ENCODE results near the gene DCHS2. TPM values are rescaled to one million over a fixed set of nuclear protein-coding genes. Genes with fewer than 3 reads are reported as not detected.

The DCHS2 gene
- total RNA-seq, 4 donors from 2014 or later: 0.53 to 1.5 (median 0.57) TPM; not detected in 1

DNA sequence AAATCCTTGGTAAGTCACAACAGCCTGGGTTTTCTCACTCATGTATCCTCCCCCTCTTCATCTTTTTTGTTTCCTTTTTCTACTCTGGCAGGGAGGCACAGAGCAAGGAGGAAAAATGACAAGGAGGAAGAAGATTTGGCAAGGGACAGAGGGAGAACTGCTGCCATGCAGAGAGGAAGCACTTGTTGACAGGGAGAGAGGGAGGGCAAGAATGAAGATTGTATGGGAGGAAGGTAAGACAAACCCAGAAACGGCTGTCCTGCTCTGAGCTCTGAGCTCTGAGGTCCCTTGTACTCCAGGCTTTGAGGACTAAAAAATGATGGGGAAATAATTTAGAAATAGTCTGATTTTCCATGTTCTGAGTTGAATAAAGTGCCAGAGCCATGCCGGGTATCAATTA lies 123.9 kb downstream of the DCHS2 start:
- WGBS, 2 donors: 64 to 76% methylated on average over 2 of the region's 2 CpGs
- TF ChIP-seq, protein P1, sequence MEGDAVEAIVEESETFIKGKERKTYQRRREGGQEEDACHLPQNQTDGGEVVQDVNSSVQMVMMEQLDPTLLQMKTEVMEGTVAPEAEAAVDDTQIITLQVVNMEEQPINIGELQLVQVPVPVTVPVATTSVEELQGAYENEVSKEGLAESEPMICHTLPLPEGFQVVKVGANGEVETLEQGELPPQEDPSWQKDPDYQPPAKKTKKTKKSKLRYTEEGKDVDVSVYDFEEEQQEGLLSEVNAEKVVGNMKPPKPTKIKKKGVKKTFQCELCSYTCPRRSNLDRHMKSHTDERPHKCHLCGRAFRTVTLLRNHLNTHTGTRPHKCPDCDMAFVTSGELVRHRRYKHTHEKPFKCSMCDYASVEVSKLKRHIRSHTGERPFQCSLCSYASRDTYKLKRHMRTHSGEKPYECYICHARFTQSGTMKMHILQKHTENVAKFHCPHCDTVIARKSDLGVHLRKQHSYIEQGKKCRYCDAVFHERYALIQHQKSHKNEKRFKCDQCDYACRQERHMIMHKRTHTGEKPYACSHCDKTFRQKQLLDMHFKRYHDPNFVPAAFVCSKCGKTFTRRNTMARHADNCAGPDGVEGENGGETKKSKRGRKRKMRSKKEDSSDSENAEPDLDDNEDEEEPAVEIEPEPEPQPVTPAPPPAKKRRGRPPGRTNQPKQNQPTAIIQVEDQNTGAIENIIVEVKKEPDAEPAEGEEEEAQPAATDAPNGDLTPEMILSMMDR (IDR thresholded peaks at IDR 0.05): no peak
- no peak for TF ChIP-seq POLR2A (IDR thresholded peaks at IDR 0.05)

DNA sequence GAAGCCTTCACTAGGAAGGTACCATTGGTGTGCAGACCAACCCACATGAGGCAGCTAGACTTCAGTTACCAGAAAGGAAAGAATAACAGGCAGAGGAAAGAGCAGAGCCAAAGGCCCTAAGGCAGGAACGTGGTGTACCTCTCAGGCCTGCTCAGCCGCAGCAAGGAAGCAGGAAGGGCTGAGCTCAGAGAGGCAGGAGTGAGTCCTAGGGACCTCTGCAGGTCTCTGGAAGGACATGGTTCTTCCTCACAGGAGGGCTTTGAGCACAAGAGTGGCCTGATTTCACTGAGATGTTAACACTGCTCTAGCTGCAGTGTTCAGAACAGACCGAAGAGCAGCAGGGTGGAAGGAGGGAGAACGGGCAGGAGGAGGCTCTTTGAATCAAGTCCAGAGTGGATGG lies 124.6 kb downstream of the DCHS2 start:
- intact Hi-C loops (cut with DNase I): no loop called here
- Histone ChIP-seq H3K27ac (peak overlapping the region in 1 of 4 donors; percentile 39), H3K4me1 (peaks cover 0 to 10% (median 4%) of the 10 kb centered on the region in 3 donors), H3K4me3 (no peak overlapping the region), H3K9me3 (no peaks in the 10 kb centered on the region), H3K36me3 (no peaks in the 10 kb centered on the region), H3K27me3 (no peaks in the 10 kb centered on the region)
- DNase-seq: no peak
- TF ChIP-seq, protein P1 (IDR thresholded peaks at IDR 0.05): no peak
- no peak for TF ChIP-seq POLR2A (IDR thresholded peaks at IDR 0.05)
- WGBS, 2 donors: 30 to 63% methylated on average over 4 of the region's 4 CpGs

More for the DNA sequence above, 123.9 kb downstream of the DCHS2 start:
- no peak overlapping the region for H3K27ac ChIP-seq
- DNase-seq: no peak
- H3K27me3 ChIP-seq: no peaks in the 10 kb centered on the region
- no peaks in the 10 kb centered on the region for H3K36me3 ChIP-seq
- no peak overlapping the region for H3K4me3 ChIP-seq
- H3K9me3 ChIP-seq: no peaks in the 10 kb centered on the region
- H3K4me1 ChIP-seq: peaks cover 0 to 10% (median 4%) of the 10 kb centered on the region in 3 donors
- intact Hi-C loops (cut with DNase I): no loop called here

DNA sequence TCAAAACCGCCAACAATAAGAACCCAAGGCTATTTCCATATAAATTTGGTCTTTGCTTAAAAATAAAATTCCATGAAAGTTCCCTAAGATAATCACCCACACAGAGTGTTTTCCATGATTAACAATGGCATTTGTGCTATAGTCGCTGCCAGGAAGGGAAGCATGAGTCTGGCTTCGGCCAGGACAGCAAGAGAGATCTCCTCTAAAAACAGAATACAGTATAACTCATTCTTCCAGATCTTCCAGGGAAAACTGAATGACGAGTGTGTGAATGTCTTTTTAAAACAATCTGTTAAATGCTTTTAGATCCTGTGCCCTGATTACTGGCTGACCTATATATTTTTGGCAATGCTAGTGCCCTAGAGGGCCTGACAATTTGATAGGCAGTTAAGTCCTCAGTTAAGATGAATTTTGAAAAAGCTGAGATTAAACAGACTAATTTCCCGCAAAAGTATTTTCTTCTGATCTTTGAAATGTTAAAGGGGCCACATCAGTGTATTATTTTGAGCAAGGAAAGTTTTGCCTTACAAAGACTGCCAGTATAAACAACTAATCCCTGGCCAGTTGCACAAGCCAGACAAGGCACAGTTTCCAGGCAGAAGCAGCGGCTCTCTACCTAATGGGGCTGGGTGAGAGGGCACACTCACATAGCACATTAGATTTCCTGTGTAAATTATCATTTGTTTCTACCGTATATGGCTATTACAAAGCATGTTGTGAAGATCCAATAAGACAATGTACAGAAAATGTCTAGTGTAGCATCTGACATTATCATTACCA lies 127.3 kb downstream of the DCHS2 start:
- Histone ChIP-seq H3K27me3 (no peaks in the 10 kb centered on the region), H3K4me1 (peaks cover 0 to 10% (median 4%) of the 10 kb centered on the region in 3 donors), H3K9me3 (no peaks in the 10 kb centered on the region), H3K36me3 (no peaks in the 10 kb centered on the region), H3K4me3 (no peak overlapping the region), H3K27ac (no peak overlapping the region)
- intact Hi-C loops (cut with DNase I): no loop called here
- DNase-seq: no peak
- no peak for TF ChIP-seq POLR2A (IDR thresholded peaks at IDR 0.05)
- WGBS, 2 donors: 51 to 53% methylated on average over 7 of the region's 7 CpGs

DNA sequence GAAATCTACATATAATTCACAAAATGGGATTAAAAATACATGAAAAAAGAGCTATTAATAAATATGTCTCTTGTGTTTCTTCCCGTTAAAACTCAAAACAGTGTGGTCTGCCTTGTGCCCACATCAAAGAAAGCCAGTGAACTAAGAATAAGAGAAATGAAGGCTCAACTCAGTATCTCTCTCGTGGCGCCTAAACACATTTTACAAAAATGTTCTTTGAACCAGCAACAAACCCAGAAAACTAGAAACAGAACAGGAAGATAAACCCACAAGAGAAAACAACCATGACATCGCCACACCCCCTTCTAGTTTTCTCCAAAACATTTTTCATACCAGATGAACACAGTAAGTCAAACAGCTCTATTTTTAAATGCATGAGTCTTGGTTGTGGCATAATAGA lies 130.1 kb downstream of the DCHS2 start:
- TF ChIP-seq, protein P1 (IDR thresholded peaks at IDR 0.05): no peak
- no peak for TF ChIP-seq POLR2A (IDR thresholded peaks at IDR 0.05)
- H3K9me3 ChIP-seq: no peaks in the 10 kb centered on the region
- no peaks in the 10 kb centered on the region for H3K27me3 ChIP-seq
- intact Hi-C loops (cut with DNase I): no loop called here
- H3K27ac ChIP-seq: no peak overlapping the region
- no peak overlapping the region for H3K4me3 ChIP-seq
- no peaks in the 10 kb centered on the region for H3K36me3 ChIP-seq
- peaks cover 0 to 4% (median 0%) of the 10 kb centered on the region in 3 donors for H3K4me1 ChIP-seq
- WGBS, 2 donors: 52 to 55% methylated on average over 4 of the region's 4 CpGs
- DNase-seq: no peak

DNA sequence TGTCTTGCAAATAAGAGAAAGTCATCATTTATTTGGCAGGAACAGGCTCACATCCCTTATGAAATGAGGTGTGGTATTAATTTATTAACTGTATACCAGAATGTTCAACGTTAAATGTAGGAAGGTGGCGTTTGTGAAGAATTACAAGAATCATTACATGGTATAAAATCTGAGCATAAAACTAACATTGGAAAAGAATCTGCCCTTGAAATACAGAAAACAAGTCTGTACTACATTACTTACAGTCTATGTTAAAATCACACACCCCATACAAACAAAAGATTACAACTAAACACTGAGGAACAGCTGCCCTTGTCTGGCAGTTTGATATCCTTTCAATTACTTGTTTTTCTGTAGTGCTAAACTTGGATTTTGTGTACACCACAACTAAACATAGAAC lies 131.1 kb downstream of the DCHS2 start:
- intact Hi-C loops (cut with DNase I): no loop called here
- no peak overlapping the region for H3K27ac ChIP-seq
- H3K27me3 ChIP-seq: no peaks in the 10 kb centered on the region
- no peaks in the 10 kb centered on the region for H3K36me3 ChIP-seq
- TF ChIP-seq, protein P1 (IDR thresholded peaks at IDR 0.05): no peak
- TF ChIP-seq POLR2A (IDR thresholded peaks at IDR 0.05): no peak
- no peaks in the 10 kb centered on the region for H3K9me3 ChIP-seq
- DNase-seq: no peak
- peaks cover 0 to 4% (median 0%) of the 10 kb centered on the region in 3 donors for H3K4me1 ChIP-seq
- WGBS, 2 donors: 28 to 33% methylated on average over 2 of the region's 2 CpGs
- no peak overlapping the region for H3K4me3 ChIP-seq

Data from esophagus squamous epithelium (tissue), 5 donors.